Esophagus muscularis mucosa (tissue), 3 donors: ENCODE data around the gene KRT13.

Source experiments
- CTCF ChIP-seq, 3 experiments: fragments of 200-600 bp in 2 of 3; fragments of 450-650 bp in 1 of 3; sonication (generic) in 2 of 3; IDR thresholded peaks; one replicate each; pipeline ENCODE4 v1.5.1; 2017 to 2019; ENCODE audit warnings: antibody characterized with exemption in 3 of 3, mild to moderate bottlenecking in 2 of 3, moderate library complexity in 1 of 3
- POLR2A ChIP-seq: fragments of 450-650 bp; IDR thresholded peaks from one replicate; pipeline ENCODE4 v1.6.1; 2017; ENCODE audit warnings: antibody characterized with exemption, moderate library complexity, mild to moderate bottlenecking, low read depth

GRCh38 chr17:41552455-41552854, 47.0 kb upstream of the KRT13 start:
- TF ChIP-seq CTCF (IDR thresholded peaks at IDR 0.05), result no peak
- no peak for TF ChIP-seq POLR2A
